Measurements from ENCODE around the gene REL. TPM values are rescaled to one million over a fixed set of nuclear protein-coding genes. Genes with fewer than 3 reads are reported as not detected.

The REL gene
- total and polyA plus RNA-seq, 9 of the 15 experiments (the other 6 are each of a cell fraction or from before 2014, with no cell fraction given): 0.63 to 8.6 (median 6.3) TPM

DNA sequence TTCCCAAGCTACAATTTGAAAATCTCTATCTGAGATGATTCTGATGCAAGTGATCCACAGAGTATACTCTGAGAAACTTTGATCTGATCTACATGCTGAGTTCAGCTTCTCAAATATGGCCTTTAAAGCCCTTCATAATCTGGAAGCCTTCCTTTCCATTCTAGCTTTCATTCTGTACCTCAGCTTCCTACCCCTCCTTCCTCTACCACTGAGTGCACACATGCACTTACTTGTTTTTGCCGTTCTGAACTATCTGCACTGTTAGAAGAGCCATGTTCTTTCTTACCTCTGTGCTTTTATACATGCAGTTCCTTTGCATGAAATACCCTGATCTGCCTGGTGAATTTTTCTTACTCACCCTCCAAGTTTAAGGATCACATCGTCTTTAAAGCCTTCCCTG, 25.0 kb downstream of the REL start (continued):
- TF ChIP-seq ZNF707 (CRISPR knock-in tag; conservative IDR thresholded peaks at IDR 0.05) (no peak), STAG1 (CRISPR knock-in tag; IDR thresholded peaks at IDR 0.05; ENCODE audit: borderline replicate concordance) (no peak), ZNF212 (CRISPR knock-in tag; IDR thresholded peaks at IDR 0.05) (no peak), FOXP1 (CRISPR knock-in tag; IDR thresholded peaks at IDR 0.05) (no peak), GATAD2A (IDR thresholded peaks at IDR 0.05) (no peak)
- TF ChIP-seq, protein P1, sequence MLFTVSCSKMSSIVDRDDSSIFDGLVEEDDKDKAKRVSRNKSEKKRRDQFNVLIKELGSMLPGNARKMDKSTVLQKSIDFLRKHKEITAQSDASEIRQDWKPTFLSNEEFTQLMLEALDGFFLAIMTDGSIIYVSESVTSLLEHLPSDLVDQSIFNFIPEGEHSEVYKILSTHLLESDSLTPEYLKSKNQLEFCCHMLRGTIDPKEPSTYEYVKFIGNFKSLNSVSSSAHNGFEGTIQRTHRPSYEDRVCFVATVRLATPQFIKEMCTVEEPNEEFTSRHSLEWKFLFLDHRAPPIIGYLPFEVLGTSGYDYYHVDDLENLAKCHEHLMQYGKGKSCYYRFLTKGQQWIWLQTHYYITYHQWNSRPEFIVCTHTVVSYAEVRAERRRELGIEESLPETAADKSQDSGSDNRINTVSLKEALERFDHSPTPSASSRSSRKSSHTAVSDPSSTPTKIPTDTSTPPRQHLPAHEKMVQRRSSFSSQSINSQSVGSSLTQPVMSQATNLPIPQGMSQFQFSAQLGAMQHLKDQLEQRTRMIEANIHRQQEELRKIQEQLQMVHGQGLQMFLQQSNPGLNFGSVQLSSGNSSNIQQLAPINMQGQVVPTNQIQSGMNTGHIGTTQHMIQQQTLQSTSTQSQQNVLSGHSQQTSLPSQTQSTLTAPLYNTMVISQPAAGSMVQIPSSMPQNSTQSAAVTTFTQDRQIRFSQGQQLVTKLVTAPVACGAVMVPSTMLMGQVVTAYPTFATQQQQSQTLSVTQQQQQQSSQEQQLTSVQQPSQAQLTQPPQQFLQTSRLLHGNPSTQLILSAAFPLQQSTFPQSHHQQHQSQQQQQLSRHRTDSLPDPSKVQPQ (CRISPR knock-in tag; IDR thresholded peaks at IDR 0.05; ENCODE audit: borderline replicate concordance): no peak

DNA sequence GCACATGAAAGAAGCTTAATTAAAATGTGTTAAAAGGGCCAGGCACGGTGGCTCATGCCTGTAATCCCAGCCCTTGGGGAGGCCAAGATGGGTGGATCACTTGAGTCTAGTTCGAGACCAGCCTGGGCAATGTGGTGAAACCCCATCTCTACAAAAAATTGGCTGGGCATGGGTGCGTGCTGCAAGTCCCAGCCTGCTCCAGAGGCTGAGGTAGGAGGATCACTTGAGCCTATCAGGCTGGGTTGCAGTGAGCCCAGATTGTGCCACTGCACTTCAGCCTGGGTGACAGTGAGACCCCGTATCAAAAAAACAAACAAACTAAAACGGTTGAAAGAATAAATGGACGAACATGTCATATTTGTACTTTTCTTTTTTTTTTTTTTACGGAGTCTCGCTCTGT, 26.0 kb downstream of the REL start:
- no peaks in the 10 kb centered on the region for H3K9me3 ChIP-seq (replicated peaks; ENCODE audit: control insufficient read depth, insufficient read depth, low read depth, low read length)
- no peaks in the 10 kb centered on the region for H4K20me1 ChIP-seq (replicated peaks; ENCODE audit: control insufficient read depth, insufficient read depth, low read length)
- no peak overlapping the region for H3K27ac ChIP-seq (ENCODE audit: extremely low read depth, low read depth, low read length)
- H3K4me1 ChIP-seq (replicated peaks in 1 of 2; ENCODE audit: control insufficient read depth in 2 of 2, insufficient read depth in 2 of 2, low read length in 2 of 2): no peaks in the 10 kb centered on the region
- no peak overlapping the region for H2AFZ ChIP-seq (ENCODE audit: low read depth, low read length)
- ChIA-PET CTCF (ENCODE audit: low intra/inter-chr PET ratio) (no interaction called here), POLR2A (no interaction called here)
- 84% methylated on average over 5 of the region's 8 CpGs for WGBS (ENCODE audit: insufficient coverage, low coverage, missing lambda C conversion rate)
- no peak overlapping the region for H3K4me2 ChIP-seq (ENCODE audit: insufficient read depth, low read length)
- peaks cover 20% of the 10 kb centered on the region; the same call in 2 of the 3 replicates for H3K36me3 ChIP-seq (ENCODE audit: control insufficient read depth, insufficient read depth, low read length)
- H3K9ac ChIP-seq (ENCODE audit: insufficient read depth in 1 of 2, low read depth in 2 of 2, low read length in 2 of 2): no peak overlapping the region
- H3K27me3 ChIP-seq (ENCODE audit: control insufficient read depth in 2 of 2, insufficient read depth in 2 of 2, low read length in 2 of 2): no peaks in the 10 kb centered on the region
- intact Hi-C loops (cut with micrococcal nuclease): no loop called here
- FAIRE-seq (no peak), DNase-seq (ENCODE audit: extremely low read depth in 1 of 4, low spot score in 3 of 4) (no peak), ATAC-seq (no peak)
- no TSS peak for BruUV-seq (replicated peaks)
- in situ Hi-C loops (cut with MboI): no loop called here
- no peak overlapping the region for H3K4me3 ChIP-seq
- H3K9me1 ChIP-seq (ENCODE audit: control insufficient read depth, insufficient read depth, low read length): no peaks in the 10 kb centered on the region
- H3K79me2 ChIP-seq (ENCODE audit: control insufficient read depth, insufficient read depth, low read length): no peaks in the 10 kb centered on the region
- TF ChIP-seq, protein P2, sequence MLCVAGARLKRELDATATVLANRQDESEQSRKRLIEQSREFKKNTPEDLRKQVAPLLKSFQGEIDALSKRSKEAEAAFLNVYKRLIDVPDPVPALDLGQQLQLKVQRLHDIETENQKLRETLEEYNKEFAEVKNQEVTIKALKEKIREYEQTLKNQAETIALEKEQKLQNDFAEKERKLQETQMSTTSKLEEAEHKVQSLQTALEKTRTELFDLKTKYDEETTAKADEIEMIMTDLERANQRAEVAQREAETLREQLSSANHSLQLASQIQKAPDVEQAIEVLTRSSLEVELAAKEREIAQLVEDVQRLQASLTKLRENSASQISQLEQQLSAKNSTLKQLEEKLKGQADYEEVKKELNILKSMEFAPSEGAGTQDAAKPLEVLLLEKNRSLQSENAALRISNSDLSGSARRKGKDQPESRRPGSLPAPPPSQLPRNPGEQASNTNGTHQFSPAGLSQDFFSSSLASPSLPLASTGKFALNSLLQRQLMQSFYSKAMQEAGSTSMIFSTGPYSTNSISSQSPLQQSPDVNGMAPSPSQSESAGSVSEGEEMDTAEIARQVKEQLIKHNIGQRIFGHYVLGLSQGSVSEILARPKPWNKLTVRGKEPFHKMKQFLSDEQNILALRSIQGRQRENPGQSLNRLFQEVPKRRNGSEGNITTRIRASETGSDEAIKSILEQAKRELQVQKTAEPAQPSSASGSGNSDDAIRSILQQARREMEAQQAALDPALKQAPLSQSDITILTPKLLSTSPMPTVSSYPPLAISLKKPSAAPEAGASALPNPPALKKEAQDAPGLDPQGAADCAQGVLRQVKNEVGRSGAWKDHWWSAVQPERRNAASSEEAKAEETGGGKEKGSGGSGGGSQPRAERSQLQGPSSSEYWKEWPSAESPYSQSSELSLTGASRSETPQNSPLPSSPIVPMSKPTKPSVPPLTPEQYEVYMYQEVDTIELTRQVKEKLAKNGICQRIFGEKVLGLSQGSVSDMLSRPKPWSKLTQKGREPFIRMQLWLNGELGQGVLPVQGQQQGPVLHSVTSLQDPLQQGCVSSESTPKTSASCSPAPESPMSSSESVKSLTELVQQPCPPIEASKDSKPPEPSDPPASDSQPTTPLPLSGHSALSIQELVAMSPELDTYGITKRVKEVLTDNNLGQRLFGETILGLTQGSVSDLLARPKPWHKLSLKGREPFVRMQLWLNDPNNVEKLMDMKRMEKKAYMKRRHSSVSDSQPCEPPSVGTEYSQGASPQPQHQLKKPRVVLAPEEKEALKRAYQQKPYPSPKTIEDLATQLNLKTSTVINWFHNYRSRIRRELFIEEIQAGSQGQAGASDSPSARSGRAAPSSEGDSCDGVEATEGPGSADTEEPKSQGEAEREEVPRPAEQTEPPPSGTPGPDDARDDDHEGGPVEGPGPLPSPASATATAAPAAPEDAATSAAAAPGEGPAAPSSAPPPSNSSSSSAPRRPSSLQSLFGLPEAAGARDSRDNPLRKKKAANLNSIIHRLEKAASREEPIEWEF (CRISPR knock-in tag; IDR thresholded peaks at IDR 0.05): no peak
- TF ChIP-seq, protein P3, sequence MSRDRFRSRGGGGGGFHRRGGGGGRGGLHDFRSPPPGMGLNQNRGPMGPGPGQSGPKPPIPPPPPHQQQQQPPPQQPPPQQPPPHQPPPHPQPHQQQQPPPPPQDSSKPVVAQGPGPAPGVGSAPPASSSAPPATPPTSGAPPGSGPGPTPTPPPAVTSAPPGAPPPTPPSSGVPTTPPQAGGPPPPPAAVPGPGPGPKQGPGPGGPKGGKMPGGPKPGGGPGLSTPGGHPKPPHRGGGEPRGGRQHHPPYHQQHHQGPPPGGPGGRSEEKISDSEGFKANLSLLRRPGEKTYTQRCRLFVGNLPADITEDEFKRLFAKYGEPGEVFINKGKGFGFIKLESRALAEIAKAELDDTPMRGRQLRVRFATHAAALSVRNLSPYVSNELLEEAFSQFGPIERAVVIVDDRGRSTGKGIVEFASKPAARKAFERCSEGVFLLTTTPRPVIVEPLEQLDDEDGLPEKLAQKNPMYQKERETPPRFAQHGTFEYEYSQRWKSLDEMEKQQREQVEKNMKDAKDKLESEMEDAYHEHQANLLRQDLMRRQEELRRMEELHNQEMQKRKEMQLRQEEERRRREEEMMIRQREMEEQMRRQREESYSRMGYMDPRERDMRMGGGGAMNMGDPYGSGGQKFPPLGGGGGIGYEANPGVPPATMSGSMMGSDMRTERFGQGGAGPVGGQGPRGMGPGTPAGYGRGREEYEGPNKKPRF (IDR thresholded peaks at IDR 0.05; ENCODE audit: low read depth, low read length): no peak
- TF ChIP-seq CSDE1 (IDR thresholded peaks at IDR 0.05): no peak
- TF ChIP-seq SAFB2 (IDR thresholded peaks at IDR 0.05; ENCODE audit: borderline replicate concordance, low read depth, low read length, severe bottlenecking): no peak
- no peak for TF ChIP-seq STAT5A (IDR thresholded peaks at IDR 0.05; ENCODE audit: borderline replicate concordance, low read length)
- TF ChIP-seq ZNF140 (CRISPR knock-in tag; IDR thresholded peaks at IDR 0.05): no peak
